HepG2 (cell line): ENCODE measurements around the gene PWWP2A. TPM values are rescaled to one million over a fixed set of nuclear protein-coding genes. Genes with fewer than 3 reads are reported as not detected.
A peak's percentile ranks its signal among the peaks of the same experiment; 100 is the strongest.

Experiments used
- ARNT ChIP-seq: fragments of 450-650 bp; IDR thresholded peaks from 2 replicates; pipeline ENCODE4 v1.6.1; 2017
- ATRX ChIP-seq: sonication (generic); formaldehyde crosslinking; IDR thresholded peaks from 2 replicates; pipeline ENCODE4 v1.4.0; 2020; ENCODE audit warnings: missing genetic modification reagents, borderline replicate concordance
- CEBPZ ChIP-seq: IDR thresholded peaks from 2 replicates; pipeline ENCODE4 v1.6.1; 2012; ENCODE audit warnings: low read length, improper control_type of control experiment
- DNMT1 ChIP-seq: sonication (generic); formaldehyde crosslinking; IDR thresholded peaks from 2 replicates; pipeline ENCODE4 v1.5.1; 2020; ENCODE audit warnings: mild to moderate bottlenecking, missing genetic modification reagents
- DPF2 ChIP-seq: sonication (generic); formaldehyde crosslinking; IDR thresholded peaks from 2 replicates; pipeline ENCODE4 v1.4.0; 2020; ENCODE audit warnings: mild to moderate bottlenecking, low read depth, missing genetic modification reagents, borderline replicate concordance
- FIP1L1 ChIP-seq: fragments of 200-400 bp; formaldehyde crosslinking; IDR thresholded peaks from 2 replicates; pipeline ENCODE4 v1.6.1; 2018; ENCODE audit warnings: low read depth, mild to moderate bottlenecking, low read length, moderate library complexity, borderline replicate concordance; ENCODE audit not compliant: insufficient read depth
- FOXC1 ChIP-seq: sonication (generic); formaldehyde crosslinking; IDR thresholded peaks from 2 replicates; pipeline ENCODE4 v1.8.0; 2022; ENCODE audit warnings: mild to moderate bottlenecking, missing genetic modification reagents, borderline replicate concordance
- HNRNPH1 ChIP-seq: fragments of 200-400 bp; formaldehyde crosslinking; optimal IDR thresholded peaks from 2 replicates; pipeline ENCODE3; 2017; ENCODE audit warnings: mild to moderate bottlenecking, low read depth, low read length
- HOXA5 ChIP-seq: sonication (generic); formaldehyde crosslinking; IDR thresholded peaks from 2 replicates; pipeline ENCODE4 v1.4.0; 2020; ENCODE audit warnings: missing genetic modification reagents
- KMT2A ChIP-seq: sonication (generic); formaldehyde crosslinking; IDR thresholded peaks from 2 replicates; pipeline ENCODE4 v1.4.0; 2020; ENCODE audit warnings: missing genetic modification reagents
- KMT2B ChIP-seq: IDR thresholded peaks from 2 replicates; pipeline ENCODE4 v1.6.1; 2016; ENCODE audit warnings: missing genetic modification reagents, missing compliant biosample characterization
- LBX2 ChIP-seq: sonication (generic); formaldehyde crosslinking; IDR thresholded peaks from 2 replicates; pipeline ENCODE4 v1.5.0; 2020; ENCODE audit warnings: missing genetic modification reagents, mild to moderate bottlenecking, borderline replicate concordance
- NCOA5 ChIP-seq: sonication (generic); formaldehyde crosslinking; IDR thresholded peaks from 2 replicates; pipeline ENCODE4 v1.4.0; 2020; ENCODE audit warnings: missing genetic modification reagents
- NCOR1 ChIP-seq: fragments of 200-600 bp; sonication (generic); IDR thresholded peaks from 2 replicates; pipeline ENCODE4 v1.7.0; 2017; ENCODE audit warnings: antibody characterized with exemption, low read length, borderline replicate concordance
- SMARCC2 ChIP-seq: fragments of 450-650 bp; IDR thresholded peaks from 2 replicates; pipeline ENCODE4 v1.6.1; 2017; ENCODE audit warnings: antibody characterized with exemption, mild to moderate bottlenecking
- TCF7L2 ChIP-seq: IDR thresholded peaks from 2 replicates; pipeline ENCODE4 v1.6.1; 2011; ENCODE audit warnings: mild to moderate bottlenecking, low read depth, low read length, moderate library complexity
- TMF1 ChIP-seq: sonication (generic); formaldehyde crosslinking; IDR thresholded peaks from 2 replicates; pipeline ENCODE4 v1.8.1; 2022; ENCODE audit warnings: low read depth, missing genetic modification reagents
- ZBTB25 ChIP-seq: IDR thresholded peaks from 2 replicates; pipeline ENCODE4 v1.6.1; 2018; ENCODE audit warnings: missing genetic modification reagents
- ZNF230 ChIP-seq: sonication (generic); formaldehyde crosslinking; IDR thresholded peaks from 2 replicates; pipeline ENCODE4 v1.4.0; 2020; ENCODE audit warnings: mild to moderate bottlenecking, missing genetic modification reagents
- ZNF234 ChIP-seq: sonication (generic); formaldehyde crosslinking; conservative IDR thresholded peaks from 2 replicates; pipeline ENCODE4 v1.5.1; 2020; ENCODE audit warnings: mild to moderate bottlenecking, missing genetic modification reagents
- ZNF644 ChIP-seq: IDR thresholded peaks from 2 replicates; pipeline ENCODE4 v1.6.1; 2016; ENCODE audit warnings: low read depth
- ZNF878 ChIP-seq: sonication (generic); formaldehyde crosslinking; IDR thresholded peaks from 2 replicates; pipeline ENCODE4 v1.8.1; 2023; ENCODE audit warnings: mild to moderate bottlenecking, missing genetic modification reagents, moderate library complexity
- ZSCAN5A ChIP-seq: sonication (generic); formaldehyde crosslinking; IDR thresholded peaks from 2 replicates; pipeline ENCODE4 v1.8.0; 2022; ENCODE audit warnings: mild to moderate bottlenecking, missing genetic modification reagents, borderline replicate concordance
- polyA plus RNA-seq, 8 experiments: library from polyadenylated mRNA; depleted of rRNA in 3 of 8; stranded (reverse) in 7 of 8; unstranded in 1 of 8; fragments of >200 nt; fragmentation: Illumina TruSeq in 4 of 8; extraction: Trizol in 4 of 8; gene quantifications; 2 replicates each; pipeline versions ENCODE4 v1.2.1 to v1.2.3, GENCODE V29; 2011 to 2016; ENCODE audit warnings: low read depth in 4 of 8, missing spikeins in 1 of 8, mixed read lengths in 1 of 8; ENCODE audit not compliant: insufficient read depth in 1 of 8
- total RNA-seq, 5 experiments: library from RNA; depleted of rRNA; stranded (reverse); fragments of >200 nt; fragmentation: Illumina TruSeq; extraction: Trizol; gene quantifications; 2 replicates each; pipeline ENCODE4 v1.2.3, GENCODE V29; 2016; ENCODE audit warnings: low read depth in 1 of 5

Gene PWWP2A
- total and polyA plus RNA-seq, 2 of the 13 experiments (the other 11 are each of a cell fraction or from before 2014, with no cell fraction given): 7.3 to 16.9 TPM

GRCh38 chr5:160119142-160119904, at the start of gene PWWP2A (continued):
- TF ChIP-seq ZSCAN5A (CRISPR knock-in tag) (peak; percentile 80; the same call in 1 of the 2 replicates), LBX2 (CRISPR knock-in tag) (peak; percentile 78; the same call in 1 of the 2 replicates), FIP1L1 (no peak), HNRNPH1 (no peak), TCF7L2 (no peak), ZNF878 (CRISPR knock-in tag) (no peak), SMARCC2 (no peak), ATRX (CRISPR knock-in tag) (no peak), ARNT (no peak), CEBPZ (peak; percentile 94), KMT2B (CRISPR knock-in tag) (peak; percentile 75; the same call in 1 of the 2 replicates), TMF1 (CRISPR knock-in tag) (no peak), ZNF230 (CRISPR knock-in tag) (no peak; the same call in 1 of the 2 replicates), ZBTB25 (CRISPR knock-in tag) (no peak), NCOR1 (0 out of 2 replicates have a peak, but pooled peaks have one; percentile 4), KMT2A (peak; percentile 61; the same call in 1 of the 2 replicates), NCOA5 (no peak), ZNF234 (CRISPR knock-in tag) (no peak), FOXC1 (CRISPR knock-in tag) (no peak; the same call in none of the 2 replicates), DPF2 (CRISPR knock-in tag) (no peak), DNMT1 (CRISPR knock-in tag) (no peak), HOXA5 (CRISPR knock-in tag) (0 out of 2 replicates have a peak, but pooled peaks have one; percentile 50), ZNF644 (CRISPR knock-in tag) (no peak)
